ENCODE data around the gene CNNM3.
"Not testable (repeated sequence)": the region's sequence is repeated elsewhere in the genome, so short reads cannot be mapped to it uniquely, and the experiment has no call there.

DNA sequence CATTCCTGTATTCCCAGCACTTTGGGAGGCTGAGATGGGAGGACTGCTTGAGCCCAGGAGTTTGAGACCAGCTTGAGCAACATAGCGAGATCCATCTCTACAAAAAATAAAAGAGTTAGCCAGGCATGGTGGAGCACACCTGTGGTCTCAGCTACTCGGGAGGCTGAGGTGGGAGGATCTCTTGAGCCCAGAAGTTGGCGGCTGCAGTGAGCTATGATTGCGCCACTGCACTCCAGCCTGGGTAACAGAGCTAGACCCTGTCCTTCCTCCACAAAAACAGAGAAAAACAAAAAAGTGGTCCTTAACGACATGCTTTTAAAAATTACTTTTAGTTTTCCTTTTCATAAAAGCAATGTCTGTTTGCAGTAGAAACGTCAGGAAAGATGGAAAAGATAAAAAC is 19.6 kb upstream of the CNNM3 start:
- TF ChIP-seq, protein P1, sequence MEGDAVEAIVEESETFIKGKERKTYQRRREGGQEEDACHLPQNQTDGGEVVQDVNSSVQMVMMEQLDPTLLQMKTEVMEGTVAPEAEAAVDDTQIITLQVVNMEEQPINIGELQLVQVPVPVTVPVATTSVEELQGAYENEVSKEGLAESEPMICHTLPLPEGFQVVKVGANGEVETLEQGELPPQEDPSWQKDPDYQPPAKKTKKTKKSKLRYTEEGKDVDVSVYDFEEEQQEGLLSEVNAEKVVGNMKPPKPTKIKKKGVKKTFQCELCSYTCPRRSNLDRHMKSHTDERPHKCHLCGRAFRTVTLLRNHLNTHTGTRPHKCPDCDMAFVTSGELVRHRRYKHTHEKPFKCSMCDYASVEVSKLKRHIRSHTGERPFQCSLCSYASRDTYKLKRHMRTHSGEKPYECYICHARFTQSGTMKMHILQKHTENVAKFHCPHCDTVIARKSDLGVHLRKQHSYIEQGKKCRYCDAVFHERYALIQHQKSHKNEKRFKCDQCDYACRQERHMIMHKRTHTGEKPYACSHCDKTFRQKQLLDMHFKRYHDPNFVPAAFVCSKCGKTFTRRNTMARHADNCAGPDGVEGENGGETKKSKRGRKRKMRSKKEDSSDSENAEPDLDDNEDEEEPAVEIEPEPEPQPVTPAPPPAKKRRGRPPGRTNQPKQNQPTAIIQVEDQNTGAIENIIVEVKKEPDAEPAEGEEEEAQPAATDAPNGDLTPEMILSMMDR (conservative IDR thresholded peaks at IDR 0.05): not testable (repeated sequence)
- TF ChIP-seq ZFX (IDR thresholded peaks at IDR 0.05): not testable (repeated sequence)

Data from C4-2B (cell line).